H9 (cell line): ENCODE results near the gene EDN3. TPM values are rescaled to one million over a fixed set of nuclear protein-coding genes. Genes with fewer than 3 reads are reported as not detected.

Source experiments
- DNase-seq: peaks from one replicate; pipeline ENCODE4 v3.0.0-alpha.2; 2017
- H2AFZ ChIP-seq: one replicate; pipeline ENCODE4 v1.6.1; 2013; ENCODE audit warnings: mild to moderate bottlenecking, low read length, control low read depth, moderate library complexity
- H2AK5ac ChIP-seq: 2 replicates; pipeline ENCODE4 v1.6.1; 2013; ENCODE audit warnings: low read length, control low read depth, mixed read lengths; ENCODE audit not compliant: insufficient read length
- H2BK120ac ChIP-seq: one replicate; pipeline ENCODE4 v1.6.1; 2013; ENCODE audit warnings: low read depth, mild to moderate bottlenecking, low read length, control low read depth, inconsistent platforms; ENCODE audit not compliant: poor library complexity, severe bottlenecking
- H2BK12ac ChIP-seq: 2 replicates; pipeline ENCODE4 v1.6.1; 2013; ENCODE audit warnings: low read length, control low read depth, mixed read lengths, low read depth; ENCODE audit not compliant: insufficient read length
- H2BK15ac ChIP-seq: 2 replicates; pipeline ENCODE4 v1.6.1; 2013; ENCODE audit warnings: low read depth, low read length, control low read depth
- H2BK20ac ChIP-seq: one replicate; pipeline ENCODE4 v1.6.1; 2013; ENCODE audit warnings: low read depth, mild to moderate bottlenecking, low read length, control low read depth, inconsistent platforms; ENCODE audit not compliant: poor library complexity, severe bottlenecking
- H2BK5ac ChIP-seq: 2 replicates; pipeline ENCODE4 v1.6.1; 2013; ENCODE audit warnings: low read length, control low read depth, mixed read lengths; ENCODE audit not compliant: insufficient read length
- H3K14ac ChIP-seq: 2 replicates; pipeline ENCODE4 v1.6.1; 2013; ENCODE audit warnings: low read length, control low read depth; ENCODE audit not compliant: insufficient read depth
- H3K18ac ChIP-seq: 2 replicates; pipeline ENCODE4 v1.6.1; 2013; ENCODE audit warnings: low read depth, mild to moderate bottlenecking, mixed read lengths, low read length, control low read depth; ENCODE audit not compliant: insufficient read length
- H3K23ac ChIP-seq: 2 replicates; pipeline ENCODE4 v1.6.1; 2013; ENCODE audit warnings: low read length, control low read depth, mixed read lengths, low read depth; ENCODE audit not compliant: insufficient read length
- H3K23me2 ChIP-seq: 2 replicates; pipeline ENCODE4 v1.6.1; 2013; ENCODE audit warnings: low read depth, mild to moderate bottlenecking, mixed read lengths, low read length, control low read depth; ENCODE audit not compliant: insufficient read length, poor library complexity, severe bottlenecking
- H3K27ac ChIP-seq: 2 replicates; pipeline ENCODE4 v1.5.1; 2013; ENCODE audit warnings: low read length, control low read depth, mixed read lengths, low read depth; ENCODE audit not compliant: insufficient read length
- H3K27me3 ChIP-seq: 2 replicates; pipeline ENCODE4 v1.6.1; 2013; ENCODE audit warnings: low read length, control low read depth, inconsistent platforms; ENCODE audit not compliant: insufficient read depth
- H3K4ac ChIP-seq: 2 replicates; pipeline ENCODE4 v1.6.1; 2013; ENCODE audit warnings: low read depth, mild to moderate bottlenecking, control low read depth, inconsistent platforms, low read length, moderate library complexity
- H3K4me1 ChIP-seq: 2 replicates; pipeline ENCODE4 v1.6.1; 2013; ENCODE audit warnings: low read length, control low read depth, inconsistent platforms; ENCODE audit not compliant: insufficient read depth
- H3K4me2 ChIP-seq: 2 replicates; pipeline ENCODE4 v1.6.1; 2013; ENCODE audit warnings: low read length, control low read depth, mixed read lengths; ENCODE audit not compliant: insufficient read length, insufficient read depth
- H3K56ac ChIP-seq: 2 replicates; pipeline ENCODE4 v1.6.1; 2013; ENCODE audit warnings: low read depth, mild to moderate bottlenecking, mixed read lengths, low read length, control low read depth; ENCODE audit not compliant: insufficient read length
- H3K79me1 ChIP-seq: 2 replicates; pipeline ENCODE4 v1.6.1; 2013; ENCODE audit warnings: low read depth, mild to moderate bottlenecking, moderate library complexity, low read length, control low read depth, inconsistent platforms; ENCODE audit not compliant: insufficient read depth, poor library complexity, severe bottlenecking
- H3K79me2 ChIP-seq: 2 replicates; pipeline ENCODE4 v1.6.1; 2013; ENCODE audit warnings: low read length, control low read depth, inconsistent platforms; ENCODE audit not compliant: insufficient read depth
- H3K9ac ChIP-seq: 2 replicates; pipeline ENCODE4 v1.6.1; 2013; ENCODE audit warnings: low read length, control low read depth, mixed read lengths; ENCODE audit not compliant: insufficient read length; ENCODE audit errors: extremely low read depth
- H3K9me3 ChIP-seq: one replicate; pipeline ENCODE4 v1.6.1; 2013; ENCODE audit warnings: low read depth, low read length, inconsistent platforms; ENCODE audit not compliant: control insufficient read depth
- H3T11ph ChIP-seq: one replicate; pipeline ENCODE4 v1.6.1; 2013; ENCODE audit warnings: mild to moderate bottlenecking, low read length, control low read depth, inconsistent platforms
- H4K20me1 ChIP-seq: one replicate; pipeline ENCODE4 v1.6.1; 2013; ENCODE audit not compliant: control insufficient read depth, insufficient read length, insufficient read depth
- H4K5ac ChIP-seq: 2 replicates; pipeline ENCODE4 v1.6.1; 2013; ENCODE audit warnings: low read depth, mild to moderate bottlenecking, mixed read lengths, low read length, control low read depth; ENCODE audit not compliant: insufficient read length
- H4K8ac ChIP-seq: replicated peaks from 2 replicates; pipeline ENCODE4 v1.6.1; 2013; ENCODE audit warnings: low read length, control low read depth, mixed read lengths, low read depth; ENCODE audit not compliant: insufficient read length
- H4K91ac ChIP-seq: 2 replicates; pipeline ENCODE4 v1.6.1; 2013; ENCODE audit warnings: low read depth, mild to moderate bottlenecking, moderate library complexity, mixed read lengths, low read length, control low read depth; ENCODE audit not compliant: insufficient read length
- H3K27ac Mint-ChIP-seq, 3 experiments: 2 replicates in 2 of 3; 3 replicates in 1 of 3; pipeline ENCODE4 v1.8.0; 2020 to 2021; ENCODE audit warnings: mixed read lengths in 3 of 3, mild to moderate bottlenecking in 1 of 3, moderate library complexity in 1 of 3
- H3K27me3 Mint-ChIP-seq: 2 replicates; pipeline ENCODE4 v1.8.0; 2021; ENCODE audit warnings: low read depth, mild to moderate bottlenecking, moderate library complexity, mixed read lengths
- H3K36me3 Mint-ChIP-seq, 3 experiments: 2 replicates in 2 of 3; 3 replicates in 1 of 3; pipeline ENCODE4 v1.8.0; 2020 to 2021; ENCODE audit warnings: low read depth in 3 of 3, mixed read lengths in 3 of 3; ENCODE audit not compliant: insufficient read depth in 1 of 3
- H3K4me1 Mint-ChIP-seq, 2 experiments: 2 replicates each; pipeline ENCODE4 v1.8.0; 2020; ENCODE audit warnings: mixed read lengths in 2 of 2
- H3K4me3 Mint-ChIP-seq, 2 experiments: 2 replicates in 1 of 2; 3 replicates in 1 of 2; pipeline ENCODE4 v1.8.0; 2020 to 2021; ENCODE audit warnings: mild to moderate bottlenecking in 2 of 2, mixed read lengths in 2 of 2, moderate library complexity in 1 of 2
- H3K9me3 Mint-ChIP-seq, 2 experiments: 2 replicates in 1 of 2; 3 replicates in 1 of 2; pipeline ENCODE4 v1.8.0; 2020; ENCODE audit warnings: mild to moderate bottlenecking in 2 of 2, mixed read lengths in 2 of 2, moderate library complexity in 1 of 2
- WGBS: extraction: QIAGEN DNeasy Blood & Tissue Kit; methylation state at CpG from one replicate; pipeline ENCODE4 v1.1.7; 2013; ENCODE audit warnings: missing lambda C conversion rate, low lambda C conversion rate, mixed read lengths; ENCODE audit not compliant: insufficient read length; ENCODE audit errors: extremely low coverage; 5-methylcytosine and 5-hydroxymethylcytosine counted together
- total RNA-seq: library from RNA; stranded (reverse); gene quantifications from 2 replicates; pipeline ENCODE4 v1.2.1, GENCODE V29; 2021
- TF ChIP-seq, protein P1 (sequence below): fragments of 200-600 bp; sonication (generic); conservative IDR thresholded peaks from 3 replicates; pipeline ENCODE4 v1.8.0; 2021; ENCODE audit warnings: antibody characterized with exemption, mild to moderate bottlenecking

EDN3 gene
- total RNA-seq, 1 experiment from 2014 or later: 0.20 TPM

DNA sequence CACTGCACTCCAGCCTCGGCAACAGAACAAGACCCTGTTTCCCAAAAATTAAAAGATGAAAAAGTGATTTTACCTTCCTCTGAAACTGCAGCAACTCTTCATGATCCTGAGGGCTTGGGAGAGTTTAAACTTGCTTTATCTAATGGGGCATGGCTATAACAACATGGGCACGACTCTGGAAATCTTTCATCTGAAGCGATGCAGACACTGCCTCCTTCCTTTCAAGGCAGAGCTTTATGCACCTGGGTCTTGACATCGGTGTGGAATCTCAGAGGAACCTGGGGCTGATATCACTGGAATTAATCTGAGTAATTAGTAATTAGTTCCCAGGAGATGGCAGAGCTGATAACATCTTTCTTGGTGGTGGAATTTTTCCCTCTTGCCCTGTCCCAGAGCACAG is 52.1 kb downstream of the EDN3 start:
- Histone ChIP-seq H3T11ph (no peak overlapping the region), H3K56ac (no peak overlapping the region), H2AK5ac (no peak overlapping the region), H4K91ac (no peak overlapping the region), H3K27me3 (no peaks in the 10 kb centered on the region; the same call in 1 of the 2 replicates), H2BK15ac (no peak overlapping the region), H3K23ac (no peak overlapping the region), H3K4me1 (no peaks in the 10 kb centered on the region), H3K23me2 (no peaks in the 10 kb centered on the region), H2BK12ac (no peak overlapping the region), H4K20me1 (no peaks in the 10 kb centered on the region), H2BK5ac (no peak overlapping the region), H4K5ac (no peak overlapping the region), H3K27ac (no peak overlapping the region), H3K4me2 (no peak overlapping the region), H3K18ac (no peak overlapping the region), H3K9ac (no peak overlapping the region), H3K9me3 (no peaks in the 10 kb centered on the region), H2BK20ac (no peak overlapping the region), H3K4ac (no peak overlapping the region), H3K79me1 (no peaks in the 10 kb centered on the region), H2AFZ (no peak overlapping the region), H4K8ac (no peak overlapping the region), H2BK120ac (no peak overlapping the region), H3K14ac (no peak overlapping the region), H3K79me2 (no peaks in the 10 kb centered on the region)
- DNase-seq: no peak
- peaks cover 17% of the 10 kb centered on the region for H3K27me3 Mint-ChIP-seq
- no peak overlapping the region for H3K27ac Mint-ChIP-seq
- no peaks in the 10 kb centered on the region for H3K36me3 Mint-ChIP-seq
- no peaks in the 10 kb centered on the region for H3K4me1 Mint-ChIP-seq
- no peaks in the 10 kb centered on the region; a peak in 1 of 5 replicates for H3K9me3 Mint-ChIP-seq
- TF ChIP-seq, protein P1, sequence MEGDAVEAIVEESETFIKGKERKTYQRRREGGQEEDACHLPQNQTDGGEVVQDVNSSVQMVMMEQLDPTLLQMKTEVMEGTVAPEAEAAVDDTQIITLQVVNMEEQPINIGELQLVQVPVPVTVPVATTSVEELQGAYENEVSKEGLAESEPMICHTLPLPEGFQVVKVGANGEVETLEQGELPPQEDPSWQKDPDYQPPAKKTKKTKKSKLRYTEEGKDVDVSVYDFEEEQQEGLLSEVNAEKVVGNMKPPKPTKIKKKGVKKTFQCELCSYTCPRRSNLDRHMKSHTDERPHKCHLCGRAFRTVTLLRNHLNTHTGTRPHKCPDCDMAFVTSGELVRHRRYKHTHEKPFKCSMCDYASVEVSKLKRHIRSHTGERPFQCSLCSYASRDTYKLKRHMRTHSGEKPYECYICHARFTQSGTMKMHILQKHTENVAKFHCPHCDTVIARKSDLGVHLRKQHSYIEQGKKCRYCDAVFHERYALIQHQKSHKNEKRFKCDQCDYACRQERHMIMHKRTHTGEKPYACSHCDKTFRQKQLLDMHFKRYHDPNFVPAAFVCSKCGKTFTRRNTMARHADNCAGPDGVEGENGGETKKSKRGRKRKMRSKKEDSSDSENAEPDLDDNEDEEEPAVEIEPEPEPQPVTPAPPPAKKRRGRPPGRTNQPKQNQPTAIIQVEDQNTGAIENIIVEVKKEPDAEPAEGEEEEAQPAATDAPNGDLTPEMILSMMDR: no peak
- no CpG with 5 or more reads among the region's 4 CpGs for WGBS
- no peak overlapping the region for H3K4me3 Mint-ChIP-seq
